ENCODE measurements around the gene INIP.

INIP gene

GRCh38 chr9:112640311-112640710 is 77.6 kb downstream of the INIP start:
- H3K4me3 ChIP-seq (replicated peaks; ENCODE audit: low read depth, low read length): no peak overlapping the region
- DNase-seq (ENCODE audit: extremely low read depth, low read depth): no peak
- TF ChIP-seq CTCF (IDR thresholded peaks at IDR 0.05; ENCODE audit: low read depth, low read length, missing control alignments): no peak
